Neural cell (in vitro differentiated cells): ENCODE measurements around the gene FNDC3B. TPM values are rescaled to one million over a fixed set of nuclear protein-coding genes. Genes with fewer than 3 reads are reported as not detected.
"Not testable (repeated sequence)": the region's sequence is repeated elsewhere in the genome, so short reads cannot be mapped to it uniquely, and the experiment has no call there.

Experiments used
- H2AFZ ChIP-seq: fragments of 200-600, 300-800 bp; sonication (generic), shearing (Covaris generic); 2 replicates; pipeline ENCODE4 v1.6.0; 2014; ENCODE audit warnings: low read depth, mild to moderate bottlenecking, antibody characterized with exemption, low read length, moderate library complexity
- H3F3A ChIP-seq: fragments of 200-600 bp; shearing (Covaris generic); 2 replicates; pipeline ENCODE4 v1.6.1; 2016; ENCODE audit warnings: mild to moderate bottlenecking, moderate library complexity, mixed read lengths, antibody characterized with exemption, low read length; ENCODE audit not compliant: insufficient read depth, poor library complexity, severe bottlenecking
- H3K27ac ChIP-seq: fragments of 200-600, 300-800 bp; sonication (generic), shearing (Covaris generic); 2 replicates; pipeline ENCODE4 v1.5.1; 2014; ENCODE audit warnings: mild to moderate bottlenecking, low read length, moderate library complexity
- H3K27me3 ChIP-seq: fragments of 300-800, 200-600 bp; sonication (generic), shearing (Covaris generic); 2 replicates; pipeline ENCODE4 v1.6.0; 2014; ENCODE audit warnings: mild to moderate bottlenecking, low read depth, low read length, moderate library complexity; ENCODE audit not compliant: insufficient read depth
- H3K36me3 ChIP-seq: fragments of 300-800, 200-600 bp; sonication (generic), shearing (Covaris generic); 2 replicates; pipeline ENCODE4 v1.5.1; 2014; ENCODE audit warnings: mild to moderate bottlenecking, antibody characterized with exemption, low read length, moderate library complexity; ENCODE audit not compliant: insufficient read depth
- H3K4me2 ChIP-seq: fragments of 300-800, 200-600 bp; sonication (generic), shearing (Covaris generic); 2 replicates; pipeline ENCODE4 v1.6.0; 2014; ENCODE audit warnings: mild to moderate bottlenecking, low read length
- H3K4me3 ChIP-seq: fragments of 300-800, 200-600 bp; sonication (generic), shearing (Covaris generic); 2 replicates; pipeline ENCODE4 v1.5.1; 2014; ENCODE audit warnings: mild to moderate bottlenecking, low read length, moderate library complexity
- H3K79me2 ChIP-seq: fragments of 200-600 bp; shearing (Covaris generic); replicated peaks from 2 replicates; pipeline ENCODE4 v1.6.0; 2014; ENCODE audit warnings: mild to moderate bottlenecking, low read length, moderate library complexity; ENCODE audit not compliant: insufficient read depth
- H3K9ac ChIP-seq: fragments of 300-800, 200-600 bp; sonication (generic), shearing (Covaris generic); 2 replicates; pipeline ENCODE4 v1.6.1; 2016; ENCODE audit warnings: mild to moderate bottlenecking, low read length, mixed read lengths
- H3K9me2 ChIP-seq: fragments of 200-600 bp; shearing (Covaris generic); 2 replicates; pipeline ENCODE4 v1.6.1; 2016; ENCODE audit warnings: mild to moderate bottlenecking, low read length, mixed read lengths; ENCODE audit not compliant: insufficient read depth
- H3K9me3 ChIP-seq: fragments of 200-600, 300-800 bp; sonication (generic), shearing (Covaris generic); 2 replicates; pipeline ENCODE4 v1.6.1; 2016; ENCODE audit warnings: mild to moderate bottlenecking, mixed run types, low read length, moderate library complexity, mixed read lengths
- H4K20me1 ChIP-seq: fragments of 200-600 bp; shearing (Covaris generic); 2 replicates; pipeline ENCODE4 v1.6.1; 2016; ENCODE audit warnings: mild to moderate bottlenecking, mixed run types; ENCODE audit not compliant: insufficient read depth
- EP300 ChIP-seq: fragments of 450-650 bp; conservative IDR thresholded peaks from 2 replicates; pipeline ENCODE4 v1.6.1; 2014; ENCODE audit warnings: antibody characterized with exemption, mild to moderate bottlenecking, moderate library complexity; ENCODE audit not compliant: poor library complexity, severe bottlenecking
- EZH2 ChIP-seq: fragments of 200-600, 300-800 bp; shearing (Covaris generic), sonication (generic); IDR thresholded peaks from 2 replicates; pipeline ENCODE4 v1.6.1; 2014; ENCODE audit warnings: antibody characterized with exemption, low read length, borderline replicate concordance, mild to moderate bottlenecking; ENCODE audit not compliant: insufficient read depth, poor library complexity, severe bottlenecking
- MXI1 ChIP-seq: fragments of 450-650 bp; conservative IDR thresholded peaks from 2 replicates; pipeline ENCODE4 v1.6.1; 2014; ENCODE audit warnings: antibody characterized with exemption, mild to moderate bottlenecking; ENCODE audit not compliant: poor library complexity, severe bottlenecking
- POLR2AphosphoS5 ChIP-seq: IDR thresholded peaks from 2 replicates; pipeline ENCODE4 v1.6.1; 2012
- RAD21 ChIP-seq: fragments of 450-650 bp; conservative IDR thresholded peaks from 2 replicates; pipeline ENCODE4 v1.6.1; 2014; ENCODE audit warnings: antibody characterized with exemption, mild to moderate bottlenecking, moderate library complexity
- SMC3 ChIP-seq: fragments of 450-650 bp; conservative IDR thresholded peaks from 2 replicates; pipeline ENCODE4 v1.6.1; 2014; ENCODE audit warnings: antibody characterized with exemption, mild to moderate bottlenecking, moderate library complexity; ENCODE audit not compliant: poor library complexity
- TAF1 ChIP-seq: IDR thresholded peaks from 2 replicates; pipeline ENCODE4 v1.6.1; 2012; ENCODE audit warnings: low read depth
- polyA minus RNA-seq: library from RNA; depleted of rRNA, polyadenylated mRNA; stranded (reverse); fragments of >200 nt; gene quantifications from 2 replicates; pipeline ENCODE4 v1.2.3, GENCODE V29; 2014
- polyA plus RNA-seq: library from polyadenylated mRNA; depleted of rRNA; stranded (reverse); fragments of >200 nt; gene quantifications from 2 replicates; pipeline ENCODE4 v1.2.3, GENCODE V29; 2014
- TF ChIP-seq, protein P1 (sequence below): IDR thresholded peaks from 2 replicates; pipeline ENCODE4 v1.6.1; 2012; ENCODE audit warnings: borderline replicate concordance
- TF ChIP-seq, protein P2 (sequence below): fragments of 450-650 bp; IDR thresholded peaks from 2 replicates; pipeline ENCODE4 v1.5.1; 2014; ENCODE audit warnings: antibody characterized with exemption, mild to moderate bottlenecking, moderate library complexity; ENCODE audit not compliant: poor library complexity, severe bottlenecking

The FNDC3B gene
- polyA plus RNA-seq (4.2 and 4.9 TPM in 2 replicates), polyA minus RNA-seq (19.7 and 24.1 TPM in 2 replicates)

DNA sequence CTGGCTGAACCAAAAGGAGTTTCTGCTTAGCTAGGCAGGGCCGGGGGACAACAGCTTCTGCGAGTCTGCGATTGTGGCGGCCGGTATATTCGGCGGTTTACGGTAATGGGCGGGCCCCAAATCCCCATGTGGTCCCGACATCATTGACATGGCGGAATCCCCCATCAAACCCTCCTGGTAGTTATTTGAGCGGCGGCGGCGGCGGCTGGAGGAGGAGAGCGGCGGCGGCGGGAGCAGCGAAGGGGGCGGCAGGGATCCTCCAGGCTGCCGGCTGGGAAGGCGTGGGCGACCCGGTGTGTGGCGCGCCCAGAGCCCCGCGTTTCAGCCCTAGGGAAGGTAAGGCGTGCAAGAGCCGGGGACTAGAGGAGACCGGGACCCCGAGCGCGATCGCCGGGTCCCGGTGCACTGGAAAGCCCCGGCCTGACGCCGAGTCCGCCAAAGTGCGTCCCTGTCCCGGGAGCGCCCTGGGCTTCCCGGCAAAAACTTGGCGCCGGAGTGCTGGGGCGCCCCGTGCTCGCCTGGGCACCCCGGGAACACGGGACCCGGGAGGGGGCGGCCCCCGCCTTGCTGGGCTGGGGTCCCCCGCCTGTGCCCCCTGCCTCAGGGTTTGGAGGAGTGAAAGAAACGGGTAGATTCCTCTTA is at the start of gene FNDC3B:
Gene FNDC3B, plus strand, starts transcription at position 143 of the 642 bp plus-strand sequence. CDS start 72,902 bp downstream, outside the sequence.
- Histone ChIP-seq H3K4me3 (peak within 1 kb of the TSS; percentile 93), H3K9ac (peak within 1 kb of the TSS; percentile 79), H2AFZ (peak within 1 kb of the TSS; percentile 75), H3K27me3 (no peaks in the 10 kb centered on the region), H3K36me3 (no peaks in the 10 kb centered on the region), H3F3A (no peaks in the 10 kb centered on the region), H3K4me2 (peak within 1 kb of the TSS; percentile 65), H3K9me3 (no peaks in the 10 kb centered on the region), H3K27ac (peak within 1 kb of the TSS; percentile 70), H3K9me2 (no peaks in the 10 kb centered on the region), H3K79me2 (peaks cover 39% of the 10 kb centered on the region), H4K20me1 (no peaks in the 10 kb centered on the region)
- TF ChIP-seq POLR2AphosphoS5, result peak; percentile 82
- TF ChIP-seq, protein P1, sequence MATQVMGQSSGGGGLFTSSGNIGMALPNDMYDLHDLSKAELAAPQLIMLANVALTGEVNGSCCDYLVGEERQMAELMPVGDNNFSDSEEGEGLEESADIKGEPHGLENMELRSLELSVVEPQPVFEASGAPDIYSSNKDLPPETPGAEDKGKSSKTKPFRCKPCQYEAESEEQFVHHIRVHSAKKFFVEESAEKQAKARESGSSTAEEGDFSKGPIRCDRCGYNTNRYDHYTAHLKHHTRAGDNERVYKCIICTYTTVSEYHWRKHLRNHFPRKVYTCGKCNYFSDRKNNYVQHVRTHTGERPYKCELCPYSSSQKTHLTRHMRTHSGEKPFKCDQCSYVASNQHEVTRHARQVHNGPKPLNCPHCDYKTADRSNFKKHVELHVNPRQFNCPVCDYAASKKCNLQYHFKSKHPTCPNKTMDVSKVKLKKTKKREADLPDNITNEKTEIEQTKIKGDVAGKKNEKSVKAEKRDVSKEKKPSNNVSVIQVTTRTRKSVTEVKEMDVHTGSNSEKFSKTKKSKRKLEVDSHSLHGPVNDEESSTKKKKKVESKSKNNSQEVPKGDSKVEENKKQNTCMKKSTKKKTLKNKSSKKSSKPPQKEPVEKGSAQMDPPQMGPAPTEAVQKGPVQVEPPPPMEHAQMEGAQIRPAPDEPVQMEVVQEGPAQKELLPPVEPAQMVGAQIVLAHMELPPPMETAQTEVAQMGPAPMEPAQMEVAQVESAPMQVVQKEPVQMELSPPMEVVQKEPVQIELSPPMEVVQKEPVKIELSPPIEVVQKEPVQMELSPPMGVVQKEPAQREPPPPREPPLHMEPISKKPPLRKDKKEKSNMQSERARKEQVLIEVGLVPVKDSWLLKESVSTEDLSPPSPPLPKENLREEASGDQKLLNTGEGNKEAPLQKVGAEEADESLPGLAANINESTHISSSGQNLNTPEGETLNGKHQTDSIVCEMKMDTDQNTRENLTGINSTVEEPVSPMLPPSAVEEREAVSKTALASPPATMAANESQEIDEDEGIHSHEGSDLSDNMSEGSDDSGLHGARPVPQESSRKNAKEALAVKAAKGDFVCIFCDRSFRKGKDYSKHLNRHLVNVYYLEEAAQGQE, result peak; percentile 59
- peak; percentile 62 for TF ChIP-seq RAD21
- TF ChIP-seq MXI1, result peak; percentile 85
- TF ChIP-seq EP300, result peak; percentile 63
- peak; percentile 82 for TF ChIP-seq TAF1
- TF ChIP-seq, protein P2, sequence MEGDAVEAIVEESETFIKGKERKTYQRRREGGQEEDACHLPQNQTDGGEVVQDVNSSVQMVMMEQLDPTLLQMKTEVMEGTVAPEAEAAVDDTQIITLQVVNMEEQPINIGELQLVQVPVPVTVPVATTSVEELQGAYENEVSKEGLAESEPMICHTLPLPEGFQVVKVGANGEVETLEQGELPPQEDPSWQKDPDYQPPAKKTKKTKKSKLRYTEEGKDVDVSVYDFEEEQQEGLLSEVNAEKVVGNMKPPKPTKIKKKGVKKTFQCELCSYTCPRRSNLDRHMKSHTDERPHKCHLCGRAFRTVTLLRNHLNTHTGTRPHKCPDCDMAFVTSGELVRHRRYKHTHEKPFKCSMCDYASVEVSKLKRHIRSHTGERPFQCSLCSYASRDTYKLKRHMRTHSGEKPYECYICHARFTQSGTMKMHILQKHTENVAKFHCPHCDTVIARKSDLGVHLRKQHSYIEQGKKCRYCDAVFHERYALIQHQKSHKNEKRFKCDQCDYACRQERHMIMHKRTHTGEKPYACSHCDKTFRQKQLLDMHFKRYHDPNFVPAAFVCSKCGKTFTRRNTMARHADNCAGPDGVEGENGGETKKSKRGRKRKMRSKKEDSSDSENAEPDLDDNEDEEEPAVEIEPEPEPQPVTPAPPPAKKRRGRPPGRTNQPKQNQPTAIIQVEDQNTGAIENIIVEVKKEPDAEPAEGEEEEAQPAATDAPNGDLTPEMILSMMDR, result no peak
- TF ChIP-seq SMC3, result peak; percentile 62
- TF ChIP-seq EZH2, result no peak

DNA sequence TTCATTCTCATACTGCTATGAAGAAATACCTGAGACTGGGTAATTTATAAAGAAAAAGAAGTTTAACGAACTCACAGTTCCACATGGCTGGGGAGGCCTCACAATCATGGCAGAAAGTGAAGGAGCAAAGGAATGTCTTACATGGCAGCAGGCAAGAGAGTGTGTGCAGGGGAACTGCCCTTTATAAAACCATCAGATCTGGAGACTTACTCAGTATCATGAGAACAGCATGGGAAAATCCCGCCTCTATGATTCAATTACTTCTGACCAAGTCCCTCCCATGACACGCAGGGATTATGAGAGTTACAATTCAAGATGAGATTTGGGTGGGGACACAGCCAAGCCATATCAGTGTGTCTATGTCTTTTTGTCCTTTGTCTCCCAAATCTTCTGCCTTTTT is 49.1 kb upstream of the FNDC3B start:
- not testable (repeated sequence) for H3K27me3 ChIP-seq, H3K4me3 ChIP-seq, H3K36me3 ChIP-seq, H3F3A ChIP-seq, H3K27ac ChIP-seq, H3K4me2 ChIP-seq, H2AFZ ChIP-seq, H4K20me1 ChIP-seq, H3K9me2 ChIP-seq, H3K9ac ChIP-seq, H3K79me2 ChIP-seq, H3K9me3 ChIP-seq
